SU-DHL-6 (cell line): Measurements from ENCODE around the gene MYBPHL.

Experiments
- H2AFZ ChIP-seq: fragments of 200-600 bp; sonication (generic); 2 replicates; pipeline ENCODE4 v1.6.1; 2014; ENCODE audit warnings: low read depth, mild to moderate bottlenecking, moderate library complexity, mixed read lengths, antibody characterized with exemption, low read length; ENCODE audit not compliant: severe bottlenecking
- H3F3A ChIP-seq: fragments of 200-600 bp; shearing (Covaris generic); 2 replicates; pipeline ENCODE4 v1.6.0; 2016; ENCODE audit warnings: antibody characterized with exemption, mild to moderate bottlenecking; ENCODE audit not compliant: insufficient read depth
- H3K27ac ChIP-seq: fragments of 200-600 bp; sonication (generic); 2 replicates; pipeline ENCODE4 v1.5.1; 2016; ENCODE audit warnings: low read depth, mild to moderate bottlenecking, low read length, moderate library complexity, mixed read lengths
- H3K27me3 ChIP-seq: fragments of 200-600 bp; sonication (generic), shearing (Covaris generic); 2 replicates; pipeline ENCODE4 v1.6.0; 2014; ENCODE audit warnings: mild to moderate bottlenecking, low read length
- H3K36me3 ChIP-seq: fragments of 200-600 bp; sonication (generic); 2 replicates; pipeline ENCODE4 v1.6.1; 2014; ENCODE audit warnings: mild to moderate bottlenecking, low read length, mixed read lengths
- H3K4me2 ChIP-seq: fragments of 300-600, 200-600 bp; shearing (Covaris generic), sonication (generic); 2 replicates; pipeline ENCODE4 v1.6.0; 2014; ENCODE audit warnings: low read length, low read depth, mild to moderate bottlenecking; ENCODE audit not compliant: poor library complexity, severe bottlenecking
- H3K4me3 ChIP-seq: fragments of 200-600 bp; sonication (generic); 2 replicates; pipeline ENCODE4 v1.5.1; 2014; ENCODE audit warnings: antibody characterized with exemption, low read length, mild to moderate bottlenecking, mixed read lengths; ENCODE audit not compliant: insufficient read depth, poor library complexity, severe bottlenecking
- H3K79me2 ChIP-seq: fragments of 200-600 bp; sonication (generic); 2 replicates; pipeline ENCODE4 v1.6.1; 2014; ENCODE audit warnings: mild to moderate bottlenecking, low read length, moderate library complexity; ENCODE audit not compliant: insufficient read depth
- H3K9ac ChIP-seq: fragments of 200-600 bp; sonication (generic); 2 replicates; pipeline ENCODE4 v1.7.0; 2014; ENCODE audit warnings: mild to moderate bottlenecking, low read length
- H3K9me2 ChIP-seq: fragments of 200-600 bp; sonication (generic); replicated peaks from 2 replicates; pipeline ENCODE4 v1.6.1; 2014; ENCODE audit warnings: low read length; ENCODE audit not compliant: insufficient read depth
- H3K9me3 ChIP-seq: fragments of 200-600 bp; sonication (generic); 2 replicates; pipeline ENCODE4 v1.6.1; 2014; ENCODE audit warnings: low read length, mixed read lengths; ENCODE audit not compliant: insufficient read depth
- H4K20me1 ChIP-seq: fragments of 200-600 bp; sonication (generic); 2 replicates; pipeline ENCODE4 v1.6.1; 2014; ENCODE audit warnings: low read depth, mild to moderate bottlenecking, antibody characterized with exemption, low read length, moderate library complexity, mixed read lengths
- EZH2phosphoT487 ChIP-seq: fragments of 200-600 bp; sonication (generic), shearing (Covaris generic); conservative IDR thresholded peaks from 2 replicates; pipeline ENCODE4 v1.6.1; 2018; ENCODE audit warnings: mild to moderate bottlenecking, antibody characterized with exemption, low read length, moderate library complexity, mixed read lengths
- TF ChIP-seq, protein P1 (sequence below): fragments of 200-600 bp; sonication (generic); IDR thresholded peaks from one replicate; pipeline ENCODE4 v1.5.1; 2017; ENCODE audit warnings: antibody characterized with exemption, mild to moderate bottlenecking, low read length, moderate library complexity; ENCODE audit not compliant: insufficient read depth, poor library complexity, severe bottlenecking

The MYBPHL gene

DNA sequence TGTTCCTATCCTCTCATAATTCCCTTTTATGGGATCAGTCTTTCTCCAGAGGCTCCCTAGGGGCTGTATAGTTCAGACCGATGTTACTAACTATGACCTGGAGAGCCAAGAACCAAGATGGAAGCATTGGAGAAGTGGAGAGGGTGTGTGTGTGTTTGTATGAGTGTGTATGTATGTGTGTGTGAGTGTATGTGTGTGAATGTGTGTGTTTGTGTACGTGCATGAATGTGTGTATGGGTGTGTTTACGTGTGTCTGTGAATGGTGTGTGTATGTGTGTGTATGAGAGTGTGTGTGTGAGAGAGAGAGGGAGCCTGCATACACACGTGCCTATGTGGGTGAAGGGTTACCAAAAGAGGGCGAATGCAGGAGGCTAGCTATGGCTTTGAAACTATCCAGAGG is 4.9 kb downstream of the MYBPHL start:
- Histone ChIP-seq H3K79me2 (no peaks in the 10 kb centered on the region), H3K9me3 (no peaks in the 10 kb centered on the region), H2AFZ (no peak overlapping the region), H3K27me3 (no peaks in the 10 kb centered on the region), H3K27ac (no peak overlapping the region), H4K20me1 (no peaks in the 10 kb centered on the region), H3K36me3 (no peaks in the 10 kb centered on the region), H3K4me3 (no peak overlapping the region), H3K9me2 (no peaks in the 10 kb centered on the region), H3K4me2 (no peak overlapping the region), H3K9ac (no peak overlapping the region), H3F3A (no peaks in the 10 kb centered on the region)
- TF ChIP-seq EZH2phosphoT487 = no peak
- TF ChIP-seq, protein P1, sequence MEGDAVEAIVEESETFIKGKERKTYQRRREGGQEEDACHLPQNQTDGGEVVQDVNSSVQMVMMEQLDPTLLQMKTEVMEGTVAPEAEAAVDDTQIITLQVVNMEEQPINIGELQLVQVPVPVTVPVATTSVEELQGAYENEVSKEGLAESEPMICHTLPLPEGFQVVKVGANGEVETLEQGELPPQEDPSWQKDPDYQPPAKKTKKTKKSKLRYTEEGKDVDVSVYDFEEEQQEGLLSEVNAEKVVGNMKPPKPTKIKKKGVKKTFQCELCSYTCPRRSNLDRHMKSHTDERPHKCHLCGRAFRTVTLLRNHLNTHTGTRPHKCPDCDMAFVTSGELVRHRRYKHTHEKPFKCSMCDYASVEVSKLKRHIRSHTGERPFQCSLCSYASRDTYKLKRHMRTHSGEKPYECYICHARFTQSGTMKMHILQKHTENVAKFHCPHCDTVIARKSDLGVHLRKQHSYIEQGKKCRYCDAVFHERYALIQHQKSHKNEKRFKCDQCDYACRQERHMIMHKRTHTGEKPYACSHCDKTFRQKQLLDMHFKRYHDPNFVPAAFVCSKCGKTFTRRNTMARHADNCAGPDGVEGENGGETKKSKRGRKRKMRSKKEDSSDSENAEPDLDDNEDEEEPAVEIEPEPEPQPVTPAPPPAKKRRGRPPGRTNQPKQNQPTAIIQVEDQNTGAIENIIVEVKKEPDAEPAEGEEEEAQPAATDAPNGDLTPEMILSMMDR = no peak

DNA sequence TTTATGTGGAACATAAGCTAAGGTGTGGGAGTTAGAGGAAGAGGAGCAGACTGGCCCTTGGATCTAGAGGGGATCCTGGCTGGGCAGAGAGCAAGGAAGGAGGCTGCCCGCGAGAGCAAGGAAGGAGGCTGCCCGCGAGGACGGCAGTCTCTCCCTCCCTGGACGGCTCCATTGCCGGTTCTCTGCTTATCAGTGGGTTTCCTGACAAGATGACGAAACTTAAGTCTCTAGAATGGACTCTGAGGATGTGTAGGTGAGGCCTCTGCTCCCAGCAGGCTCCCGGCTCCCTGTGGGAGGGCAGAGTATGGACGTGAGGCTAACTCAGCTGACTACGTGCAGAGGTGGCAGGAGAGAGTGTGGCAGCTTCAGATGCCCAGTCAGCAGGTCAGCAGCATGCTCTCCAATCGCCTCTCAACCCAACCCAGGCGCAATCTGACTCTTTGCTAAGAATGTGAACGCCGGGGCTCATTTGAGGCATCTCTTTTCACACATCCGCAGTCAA is 6.1 kb downstream of the MYBPHL start:
- TF ChIP-seq, protein P1 = no peak
- TF ChIP-seq EZH2phosphoT487 = no peak
- no peak overlapping the region for H3K9ac ChIP-seq

DNA sequence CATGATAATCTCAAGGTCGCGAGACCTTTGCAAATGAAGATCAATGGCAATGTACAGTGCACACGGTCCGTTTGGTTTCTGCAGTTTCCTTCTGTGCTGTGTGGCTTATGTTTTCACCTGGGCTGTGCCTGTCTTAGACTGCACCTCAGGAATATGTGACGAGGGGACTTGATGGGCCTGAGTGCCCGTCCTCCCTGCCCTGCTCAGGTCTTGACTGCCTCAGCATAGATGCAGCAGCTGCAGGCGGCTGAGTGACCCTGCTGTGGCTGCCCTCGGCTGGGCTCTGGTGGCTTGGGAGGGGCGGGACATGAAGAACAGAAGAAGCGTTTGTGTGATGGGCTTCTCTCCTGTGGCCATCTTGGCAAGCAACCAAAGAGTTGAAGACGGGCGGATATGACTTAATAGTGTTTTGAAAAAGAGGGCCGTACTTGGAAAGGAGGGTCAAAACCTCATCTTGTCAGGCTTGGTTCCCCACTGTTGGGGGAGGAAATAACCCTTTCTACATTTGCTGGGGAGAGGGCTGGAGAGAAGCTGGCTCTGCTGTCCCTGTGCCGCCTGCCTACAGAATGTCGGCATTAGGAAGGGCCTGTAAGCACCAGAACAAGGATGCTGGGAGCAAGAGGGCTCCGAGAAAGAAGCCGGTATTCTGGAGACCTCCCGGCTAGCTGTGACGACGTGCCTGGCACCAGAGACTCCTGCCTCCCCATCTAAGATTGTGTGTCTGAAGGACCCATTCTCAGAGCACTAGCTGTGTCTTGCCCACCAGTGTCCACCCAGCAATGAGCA is 7.1 kb downstream of the MYBPHL start:
- no peaks in the 10 kb centered on the region for H3K79me2 ChIP-seq
- no peak overlapping the region for H2AFZ ChIP-seq
- H4K20me1 ChIP-seq = no peaks in the 10 kb centered on the region
- no peak overlapping the region for H3K9ac ChIP-seq
- H3K9me3 ChIP-seq = no peaks in the 10 kb centered on the region
- no peak overlapping the region for H3K27ac ChIP-seq
- no peak overlapping the region for H3K4me2 ChIP-seq
- no peak overlapping the region for H3K4me3 ChIP-seq
- H3F3A ChIP-seq = no peaks in the 10 kb centered on the region
- no peaks in the 10 kb centered on the region for H3K9me2 ChIP-seq
- no peaks in the 10 kb centered on the region for H3K27me3 ChIP-seq
- TF ChIP-seq, protein P1 = no peak
- H3K36me3 ChIP-seq = no peaks in the 10 kb centered on the region

More for the DNA sequence above, 6.1 kb downstream of the MYBPHL start:
- no peaks in the 10 kb centered on the region for H4K20me1 ChIP-seq
- no peaks in the 10 kb centered on the region for H3K9me3 ChIP-seq
- H3K27ac ChIP-seq = no peak overlapping the region
- H3K9me2 ChIP-seq = no peaks in the 10 kb centered on the region
- H2AFZ ChIP-seq = no peak overlapping the region
- no peaks in the 10 kb centered on the region for H3K36me3 ChIP-seq
- H3F3A ChIP-seq = no peaks in the 10 kb centered on the region
- no peak overlapping the region for H3K4me3 ChIP-seq
- H3K79me2 ChIP-seq = no peaks in the 10 kb centered on the region
- no peak overlapping the region for H3K4me2 ChIP-seq
- no peaks in the 10 kb centered on the region for H3K27me3 ChIP-seq
